PC-9 (cell line): ENCODE measurements around the gene CCDC121. TPM values are rescaled to one million over a fixed set of nuclear protein-coding genes. Genes with fewer than 3 reads are reported as not detected.

Source experiments
- BruUV-seq: library from RNA; stranded (reverse); fragments of 400-500 nt; replicated peaks from 2 replicates; lab custom pipeline; 2021; lab: Mats Ljungman, UMichigan
- CTCF ChIA-PET: fragments of 300-600 bp; sonication (Branson Sonifier 250); formaldehyde crosslinking; loops from one replicate; lab custom pipeline; 2022; ENCODE audit warnings: antibody characterized with exemption; lab: Charles Lee
- POLR2A ChIA-PET: fragments of 300-600 bp; sonication (Branson Sonifier 250); formaldehyde crosslinking; loops from one replicate; lab custom pipeline; 2022; ENCODE audit warnings: antibody characterized with exemption; ENCODE audit not compliant: unreplicated experiment; lab: Charles Lee
- DNase-seq, 2 experiments: peaks; one replicate each; pipeline versions ENCODE4 v3.0.0 to v3.0.0-alpha.2; 2015 to 2022; ENCODE audit warnings: mixed read lengths in 1 of 2
- H2AFZ ChIP-seq: fragments of 200-600 bp; sonication (generic); 2 replicates; pipeline ENCODE4 v1.8.1; 2017; ENCODE audit warnings: antibody characterized with exemption
- H3F3A ChIP-seq: fragments of 200-600 bp; sonication (generic); 2 replicates; pipeline ENCODE4 v1.8.1; 2017; ENCODE audit warnings: antibody characterized with exemption, mild to moderate bottlenecking, low read depth; ENCODE audit not compliant: insufficient read depth
- H3K27ac ChIP-seq: fragments of 200-600 bp; sonication (generic); 2 replicates; pipeline ENCODE4 v1.6.1; 2016; ENCODE audit warnings: mixed run types
- H3K27me3 ChIP-seq: fragments of 200-600 bp; sonication (generic); 2 replicates; pipeline ENCODE4 v1.6.1; 2016; ENCODE audit warnings: low read depth, mixed run types; ENCODE audit not compliant: insufficient read depth
- H3K36me3 ChIP-seq: fragments of 200-600 bp; sonication (generic); 2 replicates; pipeline ENCODE4 v1.6.1; 2016; ENCODE audit warnings: low read depth, mixed run types
- H3K4me1 ChIP-seq: fragments of 200-600 bp; sonication (generic); replicated peaks from 2 replicates; pipeline ENCODE4 v1.6.1; 2016; ENCODE audit warnings: mixed run types; ENCODE audit not compliant: insufficient read depth
- H3K4me2 ChIP-seq: fragments of 200-600 bp; sonication (generic); 2 replicates; pipeline ENCODE4 v1.6.1; 2017; ENCODE audit warnings: mixed run types
- H3K4me3 ChIP-seq: fragments of 200-600 bp; sonication (generic); 2 replicates; pipeline ENCODE4 v1.6.1; 2016; ENCODE audit warnings: mixed run types
- H3K79me2 ChIP-seq: fragments of 200-600 bp; sonication (generic); 2 replicates; pipeline ENCODE4 v1.6.1; 2017; ENCODE audit warnings: low read depth, mixed run types
- H3K9me2 ChIP-seq: fragments of 200-600 bp; sonication (generic); 2 replicates; pipeline ENCODE4 v1.8.1; 2017; ENCODE audit warnings: mild to moderate bottlenecking; ENCODE audit not compliant: insufficient read depth
- H3K9me3 ChIP-seq: fragments of 200-600 bp; sonication (generic); 2 replicates; pipeline ENCODE4 v1.8.1; 2016; ENCODE audit warnings: low read depth; ENCODE audit not compliant: insufficient read depth
- H4K20me1 ChIP-seq: fragments of 200-600 bp; sonication (generic); 2 replicates; pipeline ENCODE4 v1.8.1; 2017; ENCODE audit not compliant: insufficient read depth
- CTCF ChIP-seq: fragments of 200-600 bp; sonication (generic); conservative IDR thresholded peaks from 2 replicates; pipeline ENCODE4 v1.6.1; 2017; ENCODE audit warnings: mixed run types, antibody characterized with exemption, mild to moderate bottlenecking, moderate library complexity
- EZH2 ChIP-seq: fragments of 200-600 bp; sonication (generic); IDR thresholded peaks from 2 replicates; pipeline ENCODE4 v1.8.0; 2017; ENCODE audit warnings: antibody characterized with exemption, low read depth
- intact Hi-C: fragments of 100-400 bp; cut with micrococcal nuclease; formaldehyde crosslinking; loops from one replicate; pipeline ENCODE4 v1.10.0; 2022; ENCODE audit not compliant: unreplicated experiment
- total RNA-seq: library from RNA; stranded (reverse); gene quantifications from 2 replicates; pipeline ENCODE4 v1.2.3, GENCODE V29; 2021

The CCDC121 gene
- total RNA-seq, 1 experiment from 2014 or later, result 2.9 TPM

DNA sequence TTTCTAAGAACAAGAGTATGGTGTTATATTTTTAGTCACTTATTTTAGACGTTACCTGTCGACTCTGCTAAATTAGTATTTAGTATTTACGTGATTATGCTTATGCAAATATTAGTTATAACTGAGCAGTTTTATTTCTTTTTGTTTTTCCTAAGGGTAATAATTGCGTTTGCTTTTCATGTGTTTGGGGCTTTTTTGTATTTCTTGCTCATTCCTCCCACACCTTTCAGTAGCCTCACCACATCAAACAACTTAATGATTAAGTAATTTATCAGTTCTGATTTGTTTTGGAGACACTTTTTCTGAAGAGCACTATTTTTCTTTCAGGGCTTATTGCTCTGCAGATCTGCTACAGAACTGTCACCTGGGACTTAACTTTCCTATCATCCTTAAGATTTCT is 42.4 kb upstream of the CCDC121 start:
- Histone ChIP-seq H3K4me1 (no peaks in the 10 kb centered on the region), H3K79me2 (no peaks in the 10 kb centered on the region), H3F3A (peaks cover 8% of the 10 kb centered on the region; the same call in 1 of the 2 replicates), H4K20me1 (no peaks in the 10 kb centered on the region), H3K36me3 (peaks cover 44% of the 10 kb centered on the region), H3K27ac (no peak overlapping the region), H3K4me3 (no peak overlapping the region), H3K27me3 (no peaks in the 10 kb centered on the region), H3K4me2 (no peak overlapping the region), H2AFZ (no peak overlapping the region), H3K9me3 (no peaks in the 10 kb centered on the region), H3K9me2 (no peaks in the 10 kb centered on the region)
- no TSS peak for BruUV-seq
- ChIA-PET CTCF (no interaction called here), POLR2A (no interaction called here)
- intact Hi-C loops, result no loop called here
- TF ChIP-seq EZH2 (no peak), CTCF (no peak)
- DNase-seq, result no peak

DNA sequence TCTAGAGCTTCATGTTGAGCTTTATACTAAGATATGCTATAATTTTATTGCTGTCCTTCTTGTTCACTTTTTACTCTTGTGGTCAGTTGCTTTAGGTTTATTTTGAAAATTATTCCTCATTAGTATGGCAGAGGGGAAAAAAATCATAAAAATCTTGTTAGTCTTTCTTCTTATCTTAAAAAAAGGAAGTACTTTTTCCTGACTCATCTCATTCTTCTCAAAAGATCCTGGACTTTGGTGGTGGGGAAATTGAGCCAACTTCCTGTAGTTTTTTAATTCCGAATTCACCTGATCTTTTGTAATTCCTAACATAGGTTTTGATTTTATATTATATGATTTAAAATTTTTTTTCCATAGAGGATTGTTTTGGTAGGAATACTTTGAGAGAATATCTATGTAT is 38.6 kb upstream of the CCDC121 start:
- Histone ChIP-seq H3F3A (peaks cover 11% of the 10 kb centered on the region), H3K79me2 (peaks cover 31% of the 10 kb centered on the region), H2AFZ (no peak overlapping the region), H3K27ac (no peak overlapping the region), H3K4me3 (no peak overlapping the region), H3K9me3 (no peaks in the 10 kb centered on the region), H3K9me2 (no peaks in the 10 kb centered on the region), H3K36me3 (peaks cover 30% of the 10 kb centered on the region), H3K4me1 (peaks cover 19% of the 10 kb centered on the region), H3K27me3 (no peaks in the 10 kb centered on the region), H3K4me2 (no peak overlapping the region), H4K20me1 (no peaks in the 10 kb centered on the region; the same call in 1 of the 2 replicates)
- DNase-seq, result no peak
- no peak for TF ChIP-seq CTCF
- ChIA-PET POLR2A (no interaction called here), CTCF (no interaction called here)
- BruUV-seq, result no TSS peak
- intact Hi-C loops, result no loop called here

DNA sequence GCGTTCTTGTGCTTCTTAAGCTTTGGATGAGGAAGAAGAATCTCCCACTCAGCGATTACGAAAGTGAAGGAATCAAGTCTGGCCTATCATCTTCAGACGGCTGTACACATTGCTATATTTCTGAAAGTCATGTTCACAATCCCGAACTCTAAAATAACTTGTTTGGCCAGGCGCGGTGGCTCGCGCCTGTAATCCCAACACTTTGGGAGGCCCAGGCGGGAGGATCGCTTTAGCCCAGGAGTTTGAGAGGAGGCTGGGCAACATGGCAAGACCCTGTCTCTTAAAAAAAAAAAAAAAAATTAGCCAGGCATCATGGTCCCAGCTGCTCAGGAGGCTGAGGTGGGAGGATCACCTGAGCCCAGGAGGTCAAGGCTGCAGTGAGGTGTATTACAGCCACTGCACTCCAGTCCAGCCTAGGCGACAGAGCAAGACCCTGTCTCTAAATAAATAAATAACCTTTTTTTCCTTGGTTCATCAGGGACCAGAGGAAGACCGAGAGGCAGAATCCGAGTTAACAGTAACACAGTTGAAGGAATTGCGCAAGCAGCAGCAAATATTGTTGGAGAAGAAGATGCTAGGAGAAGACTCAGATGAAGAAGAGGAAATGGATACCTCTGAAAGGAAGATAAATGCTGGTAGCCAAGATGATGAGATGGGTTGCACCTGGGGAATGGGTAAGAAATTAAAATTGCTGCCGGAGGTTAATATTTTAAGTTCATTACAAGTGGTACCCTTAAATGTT is 36.0 kb upstream of the CCDC121 start:
- Histone ChIP-seq H3K4me2 (peak overlapping the region; percentile 94), H3K4me1 (peaks cover 26% of the 10 kb centered on the region), H3K79me2 (peaks cover 42% of the 10 kb centered on the region), H3K9me2 (no peaks in the 10 kb centered on the region), H3K27me3 (no peaks in the 10 kb centered on the region), H3K9me3 (no peaks in the 10 kb centered on the region), H3F3A (peaks cover 11% of the 10 kb centered on the region; the same call in 1 of the 2 replicates), H3K36me3 (peaks cover 31% of the 10 kb centered on the region), H4K20me1 (no peaks in the 10 kb centered on the region; the same call in 1 of the 2 replicates), H2AFZ (peak overlapping the region; percentile 97), H3K4me3 (peak overlapping the region; percentile 86), H3K27ac (peak overlapping the region; percentile 83; the same call in 1 of the 2 replicates)
- DNase-seq, result no peak
- intact Hi-C loops, result no loop called here
- BruUV-seq, result no TSS peak
- CTCF ChIA-PET, result interaction anchor here (0.8 kb wide), 1 partner anchor 11 kb away, joined by 3 read pairs; no protein-coding TSS in a partner anchor
- POLR2A ChIA-PET, result no interaction called here
- TF ChIP-seq EZH2 (no peak), CTCF (no peak)
